Neutrophil (primary cell): Measurements from ENCODE around the gene KRTAP2-1.
"Not testable (repeated sequence)": the region's sequence is repeated elsewhere in the genome, so short reads cannot be mapped to it uniquely, and the experiment has no call there.

Source experiments
- H3K27ac ChIP-seq: fragments of 200-600 bp; sonication (generic); 2 replicates; pipeline ENCODE4 v1.5.1; 2016; ENCODE audit warnings: mild to moderate bottlenecking, moderate library complexity
- H3K27me3 ChIP-seq: fragments of 200-600 bp; sonication (generic); 2 replicates; pipeline ENCODE4 v1.6.0; 2016; ENCODE audit warnings: mild to moderate bottlenecking
- H3K36me3 ChIP-seq: fragments of 200-600 bp; sonication (generic); 2 replicates; pipeline ENCODE4 v1.5.1; 2017
- H3K4me1 ChIP-seq, 2 experiments: fragments of 200-600 bp in 1 of 2; sonication (generic) in 1 of 2; 1 replicate in 1 of 2; 2 replicates in 1 of 2; pipeline versions ENCODE4 v1.5.1 to v1.6.1; 2013 to 2016; ENCODE audit warnings: low read depth in 1 of 2, low read length in 1 of 2, mild to moderate bottlenecking in 1 of 2, moderate library complexity in 1 of 2; ENCODE audit not compliant: control insufficient read depth in 1 of 2, insufficient read depth in 1 of 2
- H3K4me3 ChIP-seq, 2 experiments: fragments of 200-600 bp in 1 of 2; sonication (generic) in 1 of 2; 1 replicate in 1 of 2; 2 replicates in 1 of 2; pipeline ENCODE4 v1.5.1; 2013 to 2016; ENCODE audit warnings: low read depth in 1 of 2, low read length in 1 of 2, mild to moderate bottlenecking in 1 of 2, moderate library complexity in 1 of 2
- H3K9me3 ChIP-seq: fragments of 200-600 bp; sonication (generic); 2 replicates; pipeline ENCODE4 v1.5.1; 2016
- TF ChIP-seq, protein P1 (sequence below): fragments of 200-600 bp; sonication (generic); IDR thresholded peaks from 2 replicates; pipeline ENCODE4 v1.5.1; 2016; ENCODE audit warnings: antibody characterized with exemption

The KRTAP2-1 gene

DNA sequence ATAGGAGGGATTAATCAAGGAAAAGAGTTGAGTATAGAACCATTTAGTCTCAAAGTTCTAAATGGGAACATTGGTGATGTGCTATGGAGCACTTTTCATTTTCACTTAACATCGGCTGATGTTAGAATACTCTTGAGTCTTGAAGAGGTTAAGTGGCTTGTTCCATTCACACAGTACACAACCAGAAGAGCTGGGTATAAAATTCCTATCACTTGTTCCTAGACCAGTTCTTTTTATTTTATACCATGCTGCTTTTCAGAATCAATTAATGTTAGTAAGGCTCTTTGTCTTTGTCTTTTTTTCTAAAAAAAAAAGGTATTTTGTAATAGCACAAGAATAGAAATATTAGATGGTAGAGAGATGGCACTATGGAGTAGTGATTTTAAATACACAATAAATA is 4.2 kb downstream of the KRTAP2-1 start:
- no peaks in the 10 kb centered on the region for H3K4me1 ChIP-seq
- H3K27me3 ChIP-seq, result peaks cover 37% of the 10 kb centered on the region
- TF ChIP-seq, protein P1, sequence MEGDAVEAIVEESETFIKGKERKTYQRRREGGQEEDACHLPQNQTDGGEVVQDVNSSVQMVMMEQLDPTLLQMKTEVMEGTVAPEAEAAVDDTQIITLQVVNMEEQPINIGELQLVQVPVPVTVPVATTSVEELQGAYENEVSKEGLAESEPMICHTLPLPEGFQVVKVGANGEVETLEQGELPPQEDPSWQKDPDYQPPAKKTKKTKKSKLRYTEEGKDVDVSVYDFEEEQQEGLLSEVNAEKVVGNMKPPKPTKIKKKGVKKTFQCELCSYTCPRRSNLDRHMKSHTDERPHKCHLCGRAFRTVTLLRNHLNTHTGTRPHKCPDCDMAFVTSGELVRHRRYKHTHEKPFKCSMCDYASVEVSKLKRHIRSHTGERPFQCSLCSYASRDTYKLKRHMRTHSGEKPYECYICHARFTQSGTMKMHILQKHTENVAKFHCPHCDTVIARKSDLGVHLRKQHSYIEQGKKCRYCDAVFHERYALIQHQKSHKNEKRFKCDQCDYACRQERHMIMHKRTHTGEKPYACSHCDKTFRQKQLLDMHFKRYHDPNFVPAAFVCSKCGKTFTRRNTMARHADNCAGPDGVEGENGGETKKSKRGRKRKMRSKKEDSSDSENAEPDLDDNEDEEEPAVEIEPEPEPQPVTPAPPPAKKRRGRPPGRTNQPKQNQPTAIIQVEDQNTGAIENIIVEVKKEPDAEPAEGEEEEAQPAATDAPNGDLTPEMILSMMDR, result no peak
- no peaks in the 10 kb centered on the region for H3K36me3 ChIP-seq
- H3K4me3 ChIP-seq, result no peak overlapping the region
- H3K9me3 ChIP-seq, result no peaks in the 10 kb centered on the region
- no peak overlapping the region for H3K27ac ChIP-seq

GRCh38 chr17:41040783-41041571 is 6.1 kb downstream of the KRTAP2-1 start, which contains the start of gene KRTAP1-1:
Gene KRTAP1-1 (minus strand): TSS chr17:41041450. CDS start chr17:41041397, 53 bp downstream.
- H3K27ac ChIP-seq, H3K9me3 ChIP-seq, H3K4me3 ChIP-seq, H3K36me3 ChIP-seq, H3K4me1 ChIP-seq: not testable (repeated sequence)
- H3K27me3 ChIP-seq, result peaks cover 32% of the 10 kb centered on the region

GRCh38 chr17:41037853-41038350 is 9.2 kb downstream of the KRTAP2-1 start:
- Histone ChIP-seq H3K4me3 (no peak overlapping the region), H3K36me3 (no peaks in the 10 kb centered on the region), H3K27ac (no peak overlapping the region), H3K9me3 (no peaks in the 10 kb centered on the region), H3K27me3 (peaks cover 26% of the 10 kb centered on the region), H3K4me1 (no peaks in the 10 kb centered on the region)
- TF ChIP-seq, protein P1, result no peak

- not testable (repeated sequence) for H3K27ac ChIP-seq, H3K4me1 ChIP-seq, H3K4me3 ChIP-seq, H3K36me3 ChIP-seq, H3K9me3 ChIP-seq
- H3K27me3 ChIP-seq, result peaks cover 32% of the 10 kb centered on the region
Observed at GRCh38 chr17:41034346-41034935, 12.7 kb downstream of the KRTAP2-1 start, which contains the start of gene KRTAP1-3. Gene KRTAP1-3 (minus strand): TSS chr17:41034874. CDS start chr17:41034821, 53 bp downstream.

GRCh38 chr17:41029633-41030245 is 17.4 kb downstream of the KRTAP2-1 start, which contains the start of gene KRTAP1-4:
Gene KRTAP1-4 (minus strand): TSS chr17:41030195. CDS start chr17:41030078, 117 bp downstream.
- H3K4me1 ChIP-seq, result no peaks in the 10 kb centered on the region
- TF ChIP-seq, protein P1, result no peak
- peaks cover 34% of the 10 kb centered on the region for H3K27me3 ChIP-seq
- H3K4me3 ChIP-seq, result no peak within 1 kb of the TSS
- no peak within 1 kb of the TSS for H3K27ac ChIP-seq
- no peaks in the 10 kb centered on the region for H3K36me3 ChIP-seq
- H3K9me3 ChIP-seq, result no peaks in the 10 kb centered on the region

- H3K9me3 ChIP-seq, result no peaks in the 10 kb centered on the region
- no peak within 1 kb of the TSS for H3K27ac ChIP-seq
- no peaks in the 10 kb centered on the region for H3K4me1 ChIP-seq
- TF ChIP-seq, protein P1, result no peak
- no peaks in the 10 kb centered on the region for H3K36me3 ChIP-seq
- peaks cover 34% of the 10 kb centered on the region for H3K27me3 ChIP-seq
- no peak within 1 kb of the TSS for H3K4me3 ChIP-seq
Observed at GRCh38 chr17:41026715-41027471, 20.2 kb downstream of the KRTAP2-1 start, which contains the start of gene KRTAP1-5. Gene KRTAP1-5 (minus strand): TSS chr17:41027208. CDS start chr17:41027155, 53 bp downstream.
